NAMALWA (cell line): ENCODE data around the gene ALG8.
A peak's percentile ranks its signal among the peaks of the same experiment; 100 is the strongest.

Source experiments
- DNase-seq: peaks from one replicate; pipeline ENCODE4 v3.0.0-alpha.2; 2015; ENCODE audit warnings: low spot score

ALG8 gene

DNA sequence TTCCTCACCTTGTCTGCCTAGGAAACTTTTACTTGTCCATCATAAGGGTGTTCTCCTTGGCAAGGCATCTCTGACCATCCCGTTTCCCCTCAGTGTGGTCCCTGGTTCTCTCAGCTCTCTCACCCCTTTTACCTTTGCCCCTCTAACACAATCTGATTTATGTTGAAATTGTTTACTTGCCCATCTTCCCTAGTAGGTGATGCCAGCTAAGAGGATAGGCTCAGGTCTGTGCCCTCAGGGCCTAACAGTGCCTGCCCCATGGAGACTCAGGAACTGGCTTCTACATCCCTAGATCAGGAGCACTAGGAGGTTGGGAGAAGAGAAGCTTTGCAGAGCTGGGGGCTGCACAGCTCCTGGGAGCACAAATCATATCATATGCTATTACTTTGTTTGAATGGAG is 21.1 kb upstream of the ALG8 start:
- DNase-seq, result no peak

DNA sequence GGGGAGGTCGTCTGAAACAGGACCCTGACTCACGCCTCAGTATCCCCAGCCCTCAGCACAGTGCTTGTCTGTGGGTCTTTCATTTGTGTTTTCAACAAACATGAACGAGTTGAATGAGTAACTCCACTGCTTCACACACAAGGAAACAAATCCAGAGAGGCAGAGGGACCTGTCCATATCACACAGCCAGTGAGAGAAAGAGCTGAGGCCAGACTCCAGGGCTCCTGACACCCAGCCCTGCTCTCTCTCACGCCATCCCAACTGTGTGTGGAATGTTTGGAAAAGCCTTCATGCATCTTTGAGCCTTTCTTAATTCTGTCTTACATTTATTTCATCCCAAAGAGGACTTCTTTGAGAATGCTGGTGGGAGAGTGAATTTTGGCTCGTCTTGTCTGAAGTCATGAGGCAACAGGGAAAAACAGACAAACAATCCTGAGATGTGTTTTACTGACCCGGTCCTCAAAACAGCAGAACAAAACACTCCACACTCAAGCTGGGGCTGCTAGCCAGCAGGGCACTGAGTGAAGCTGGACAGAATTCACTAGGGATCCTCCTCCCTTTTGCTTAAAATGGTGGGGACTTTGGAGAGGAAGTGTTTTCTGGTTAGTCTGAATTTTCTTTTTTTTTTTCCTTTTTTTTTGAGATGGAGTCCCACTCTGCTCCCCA is 19.7 kb upstream of the ALG8 start:
- no peak for DNase-seq

DNA sequence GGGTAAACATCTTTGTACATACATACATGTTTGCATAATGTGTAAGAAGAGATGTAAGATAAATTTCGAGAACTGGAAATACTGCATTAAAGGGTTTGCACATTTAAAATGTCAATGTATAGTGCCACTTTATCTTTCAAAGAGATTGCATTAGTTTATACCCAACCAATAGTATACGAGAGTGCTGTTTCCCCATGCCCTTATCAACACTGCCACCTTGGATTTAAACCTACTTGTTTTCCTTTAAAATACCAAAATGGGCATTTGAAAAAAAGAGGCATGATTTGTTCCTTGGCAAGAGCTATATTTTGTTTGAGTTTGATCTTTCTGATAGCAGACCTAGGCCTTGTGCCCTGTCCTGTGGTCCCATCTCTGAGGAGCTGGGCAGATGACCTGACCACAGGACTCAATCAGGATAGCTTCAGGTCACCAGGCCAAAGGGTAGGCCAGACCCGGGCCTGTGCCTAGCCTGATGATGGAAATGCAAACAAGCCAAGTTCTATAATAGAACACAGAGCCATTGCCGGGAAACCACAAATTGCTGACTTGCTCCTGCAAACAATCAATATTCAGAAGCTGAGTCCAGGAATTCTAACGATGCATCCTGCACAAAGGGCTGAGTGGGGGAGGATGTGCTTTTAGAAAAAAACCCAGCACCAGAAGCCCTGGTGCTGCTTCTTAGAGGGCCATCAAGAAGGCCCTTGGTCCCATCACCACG is 16.9 kb upstream of the ALG8 start:
- no peak for DNase-seq

DNA sequence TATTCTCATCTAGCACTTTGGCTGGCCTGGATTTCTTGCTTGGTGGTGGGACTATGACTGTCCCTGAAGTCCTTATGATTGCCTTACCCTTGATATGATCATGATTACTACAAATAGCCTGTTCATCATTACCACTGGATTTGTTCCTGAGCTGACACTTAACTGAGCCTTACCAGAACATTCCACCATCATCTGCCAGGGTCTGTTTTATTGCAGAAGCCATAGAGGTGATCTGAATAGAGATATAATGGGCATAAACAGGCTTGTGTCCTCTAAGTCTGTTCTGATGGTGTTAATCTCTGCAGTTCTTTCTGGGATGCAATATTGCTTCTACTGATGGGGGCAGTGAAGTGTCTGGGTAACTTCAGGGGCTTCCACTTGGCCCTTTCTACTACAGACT is 12.4 kb upstream of the ALG8 start:
- DNase-seq, result no peak

DNA sequence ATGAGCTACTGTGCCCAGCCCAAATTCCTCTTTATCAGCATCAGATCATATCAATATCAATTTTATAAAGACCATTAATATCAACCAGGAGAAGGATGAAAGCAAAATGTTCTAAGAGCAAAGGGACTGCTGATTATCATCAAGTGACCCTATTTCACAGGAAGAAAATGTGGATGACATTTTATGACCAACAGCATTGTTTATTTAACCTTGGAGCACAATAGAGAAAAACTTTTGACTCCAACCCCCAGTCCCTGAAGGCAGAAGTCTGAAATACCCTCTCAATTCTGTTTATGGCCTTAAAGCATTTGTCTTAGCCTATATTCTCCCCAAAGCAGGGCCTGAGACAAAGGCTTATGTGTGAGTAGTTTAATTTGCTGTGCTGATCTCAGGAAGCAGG is 11.3 kb upstream of the ALG8 start:
- no peak for DNase-seq

DNA sequence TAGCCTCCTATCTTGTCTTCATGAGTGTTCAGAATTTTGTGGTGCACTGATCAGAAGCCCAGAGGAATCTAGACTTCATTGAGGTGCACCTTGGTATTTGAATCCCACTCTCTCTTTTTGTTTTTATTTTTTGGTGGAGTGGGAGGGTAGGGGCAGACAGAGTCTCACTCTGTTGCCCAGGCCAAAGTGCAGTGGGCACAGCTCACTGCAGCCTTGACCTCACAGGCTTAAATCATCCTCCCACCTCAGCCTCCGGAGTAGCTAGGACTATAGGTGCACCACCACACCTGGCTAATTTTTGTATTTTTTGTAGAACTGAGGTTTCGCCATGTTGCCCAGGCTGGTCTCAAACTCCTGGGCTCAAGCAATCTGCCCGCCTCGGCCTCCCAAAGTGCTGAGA is 10.9 kb upstream of the ALG8 start:
- DNase-seq, result no peak

GRCh38 chr11:78149646-78150045 is 10.2 kb upstream of the ALG8 start:
- DNase-seq, result no peak

DNA sequence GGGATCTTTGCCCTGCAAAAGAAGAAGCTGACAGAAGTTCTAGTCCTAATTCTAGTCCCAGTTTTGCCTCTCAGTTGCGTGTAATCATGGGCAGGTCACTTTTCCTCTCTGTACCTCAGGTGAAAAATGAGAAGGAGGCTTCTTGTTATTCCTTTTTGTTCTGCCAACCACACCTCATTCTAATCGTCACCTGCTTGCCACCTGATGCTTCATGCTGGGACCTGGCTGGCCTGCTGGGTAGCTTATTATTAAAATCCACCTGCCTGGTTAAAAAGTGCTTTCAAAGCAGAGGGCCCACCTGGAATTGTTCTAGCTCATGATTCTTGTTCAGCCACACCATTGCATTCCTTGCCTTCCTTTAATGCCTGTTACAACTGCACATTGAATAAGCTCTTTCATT is 8.4 kb upstream of the ALG8 start:
- no peak for DNase-seq

GRCh38 chr11:78145511-78146025 is 6.1 kb upstream of the ALG8 start:
- no peak for DNase-seq

DNA sequence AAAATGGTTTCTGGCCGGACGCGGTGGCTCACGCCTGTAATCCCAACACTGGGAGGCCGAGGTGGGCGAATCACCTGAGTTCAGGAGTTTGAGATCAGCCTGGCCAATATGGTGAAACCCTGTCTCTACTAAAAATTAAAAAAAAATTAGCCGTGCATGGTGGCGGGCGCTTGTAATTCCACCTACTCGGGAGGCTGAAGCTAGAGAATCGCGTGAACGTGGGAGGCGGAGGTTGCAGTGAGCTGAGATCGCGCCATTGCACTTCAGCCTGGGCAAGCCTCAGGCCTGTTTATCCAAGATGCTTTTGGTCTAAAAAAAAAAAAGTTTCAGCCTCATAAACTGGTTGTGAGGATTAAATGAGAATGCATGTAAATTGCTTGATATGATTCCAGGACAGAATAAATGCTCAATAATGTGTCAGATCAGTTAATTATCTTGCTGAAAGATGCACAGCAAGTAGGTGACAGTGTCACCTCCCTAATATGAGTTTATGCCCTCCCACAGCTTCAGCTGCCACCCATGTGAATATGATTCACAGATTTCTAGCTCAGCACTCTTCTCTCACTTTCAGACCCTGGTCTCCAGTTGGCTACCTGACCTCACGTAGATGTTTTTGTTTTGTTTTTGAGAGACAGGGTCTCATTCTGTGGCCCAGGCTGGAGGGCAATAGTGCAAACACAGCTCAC is 1.1 kb upstream of the ALG8 start:
- DNase-seq, result peak; percentile 11

DNA sequence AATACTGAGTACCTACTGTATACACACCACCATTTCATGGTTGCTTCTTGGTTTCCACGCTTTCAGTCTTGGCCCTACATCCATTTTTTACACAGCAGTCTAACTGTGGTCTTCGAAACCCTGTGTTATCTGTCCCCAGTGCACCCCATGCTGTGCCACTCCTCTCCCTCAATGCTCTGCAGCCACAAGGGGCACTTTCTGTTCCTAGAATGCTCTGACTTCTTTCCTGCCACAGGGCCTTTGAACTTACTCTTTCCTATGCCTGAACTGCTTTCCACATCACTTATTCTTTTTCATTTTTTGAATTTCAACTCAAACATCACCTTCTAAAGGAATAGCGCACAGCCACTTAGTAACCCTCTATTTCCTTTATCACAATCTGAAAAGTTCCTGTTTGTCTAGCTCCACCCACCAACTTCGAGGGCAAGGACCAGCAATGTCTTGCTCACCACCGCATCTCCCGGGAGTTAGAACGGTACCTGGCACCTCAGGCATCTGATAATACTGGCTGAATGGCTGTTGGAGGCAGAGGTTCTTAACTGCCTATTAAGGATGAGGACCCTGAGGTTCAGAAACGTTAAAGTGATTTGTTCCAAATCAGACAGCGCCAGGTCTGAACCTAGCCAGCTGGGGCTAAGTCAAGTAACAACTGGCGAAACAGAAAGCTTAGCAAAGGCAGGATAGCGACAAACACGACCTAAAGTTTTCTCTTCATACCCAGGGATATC is 568 bp downstream of the ALG8 start:
- peak; percentile 77 for DNase-seq

GRCh38 chr11:78138291-78138690 is 1.1 kb downstream of the ALG8 start:
- DNase-seq, result no peak

DNA sequence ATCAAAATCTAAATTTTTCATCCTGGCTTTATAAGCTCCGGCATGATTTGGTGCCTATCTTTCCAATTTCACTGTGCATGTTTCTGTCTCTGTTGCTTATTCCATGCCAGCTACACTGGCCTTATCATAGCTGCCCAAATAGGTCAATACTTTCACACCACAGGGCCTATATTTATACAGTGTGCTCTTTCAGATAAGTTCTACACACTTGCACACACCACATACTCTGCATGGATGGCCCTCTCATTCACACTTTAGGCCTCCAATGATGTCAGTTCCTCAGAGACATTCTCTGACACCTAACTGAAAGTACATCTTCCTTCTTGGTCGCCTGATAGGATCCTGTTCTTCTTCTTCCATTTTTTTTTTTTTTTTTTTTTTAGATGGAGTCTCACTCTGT is 7.0 kb downstream of the ALG8 start:
- DNase-seq, result no peak

DNA sequence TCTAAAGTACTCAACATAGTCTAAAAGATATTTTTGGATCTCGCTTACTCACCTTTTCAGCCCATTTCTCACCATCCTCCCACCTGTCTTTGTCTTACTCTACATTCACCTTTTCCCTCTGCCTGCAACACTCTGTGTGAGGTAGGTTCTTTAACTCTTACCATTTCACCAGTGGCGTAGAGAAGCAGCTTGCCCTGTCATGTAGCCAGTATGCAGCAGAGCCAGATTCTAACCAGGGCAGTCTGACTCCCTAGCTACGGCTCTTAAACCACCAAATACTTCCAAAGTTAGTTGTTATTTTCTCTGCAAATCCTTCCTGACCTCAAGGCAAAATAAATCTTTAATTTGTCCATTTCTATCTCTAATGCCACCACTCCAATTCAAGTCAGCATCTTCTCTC is 7.5 kb downstream of the ALG8 start:
- DNase-seq, result no peak

DNA sequence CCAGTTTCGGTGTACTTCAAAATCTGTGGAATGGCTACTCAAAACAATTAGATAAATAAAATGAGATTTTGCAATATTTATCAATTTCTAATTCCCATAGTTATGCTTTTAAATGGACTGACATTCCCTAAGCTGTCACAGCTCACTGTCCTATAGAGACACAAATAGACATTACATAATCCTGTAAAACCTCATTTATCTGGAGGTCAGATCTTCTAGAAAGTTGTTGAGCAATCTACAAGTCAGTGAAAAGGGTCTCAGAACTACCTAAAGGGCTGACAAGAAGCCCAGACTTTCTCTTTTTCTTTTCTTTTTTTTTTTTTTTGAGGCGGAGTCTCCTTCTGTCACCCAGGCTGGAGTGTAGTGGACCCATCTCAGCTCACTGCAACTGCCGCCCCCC is 12.0 kb downstream of the ALG8 start:
- no peak for DNase-seq

DNA sequence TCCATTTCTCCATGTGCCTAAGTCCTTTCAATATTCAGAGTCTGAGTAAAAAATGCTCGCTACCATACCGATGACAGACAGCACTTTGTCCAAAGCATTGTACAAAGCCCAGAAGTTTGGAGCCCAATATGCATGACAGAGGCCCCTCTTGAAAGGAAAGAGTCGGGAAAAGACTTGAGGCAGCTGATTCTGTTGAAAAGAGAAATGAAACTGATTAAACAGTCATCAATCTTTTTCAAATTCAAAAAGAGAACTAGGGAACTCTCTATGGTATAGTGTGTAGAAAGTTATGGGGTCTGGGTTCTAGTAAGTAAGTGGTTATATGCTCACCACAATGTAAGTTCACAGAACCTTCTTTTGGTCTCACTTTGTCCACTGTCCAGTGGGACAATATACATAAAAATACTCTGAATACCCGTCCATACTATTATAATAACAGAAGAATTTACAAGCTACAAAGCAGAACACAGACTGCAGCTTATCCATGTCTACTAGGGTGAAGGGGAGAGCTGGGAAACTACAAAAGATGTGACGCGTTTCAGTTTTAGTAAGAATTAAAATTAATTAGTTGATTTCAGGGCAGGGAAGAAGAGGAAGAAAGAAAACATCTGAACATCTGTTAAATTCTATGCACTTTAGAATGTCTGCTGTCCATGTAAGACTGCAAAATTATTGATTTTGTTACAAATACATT is 26.7 kb downstream of the ALG8 start:
- DNase-seq, result no peak

- no peak for DNase-seq
These were observed 28.1 kb downstream of the ALG8 start for GRCh38 chr11:78111298-78111697.

GRCh38 chr11:78110830-78111229 is 28.6 kb downstream of the ALG8 start:
- no peak for DNase-seq

DNA sequence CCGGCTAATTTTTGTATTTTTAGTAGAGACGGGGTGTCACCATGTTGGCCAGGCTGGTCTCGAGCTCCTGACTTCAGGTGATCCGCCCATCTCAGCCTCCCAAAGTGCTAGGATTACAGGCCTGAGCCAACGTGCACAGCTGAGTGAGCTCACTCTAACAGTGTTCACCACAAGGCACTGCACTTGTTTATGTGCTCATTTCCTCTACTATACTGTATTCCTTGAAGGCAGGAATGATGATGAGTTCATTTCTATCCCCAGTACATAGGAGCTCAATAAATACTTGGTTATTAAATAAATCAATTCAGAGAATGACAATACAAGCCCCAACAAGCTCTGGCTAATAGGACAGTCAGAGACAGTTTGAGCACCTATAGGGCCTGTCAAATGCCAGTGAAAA is 29.1 kb downstream of the ALG8 start:
- DNase-seq, result no peak

- no peak for DNase-seq
These were observed 30.1 kb downstream of the ALG8 start for GRCh38 chr11:78109081-78110015.
